Loucy (cell line): ENCODE results near the gene NPIPB2.
A peak's percentile ranks its signal among the peaks of the same experiment; 100 is the strongest.

ENCODE experiments used
- H2AFZ ChIP-seq: fragments of 200-600 bp; sonication (generic); 2 replicates; pipeline ENCODE4 v1.6.0; 2016; ENCODE audit warnings: antibody characterized with exemption, mild to moderate bottlenecking, low read length, moderate library complexity
- H3F3A ChIP-seq: fragments of 200-600 bp; 2 replicates; pipeline ENCODE4 v1.6.0; 2016; ENCODE audit warnings: antibody characterized with exemption, low read depth, mild to moderate bottlenecking
- H3K27me3 ChIP-seq: fragments of 200-600 bp; sonication (generic); 2 replicates; pipeline ENCODE4 v1.6.1; 2014; ENCODE audit warnings: low read length, mild to moderate bottlenecking; ENCODE audit not compliant: insufficient read depth, poor library complexity, severe bottlenecking
- H3K36me3 ChIP-seq: fragments of 200-600 bp; sonication (generic); 2 replicates; pipeline ENCODE4 v1.6.1; 2016; ENCODE audit warnings: low read length; ENCODE audit not compliant: insufficient read depth
- H3K4me1 ChIP-seq: fragments of 200-600 bp; sonication (generic); 2 replicates; pipeline ENCODE4 v1.5.1; 2014; ENCODE audit warnings: low read length, mild to moderate bottlenecking; ENCODE audit not compliant: insufficient read depth, poor library complexity, severe bottlenecking
- H3K4me2 ChIP-seq: fragments of 200-600 bp; sonication (generic); 2 replicates; pipeline ENCODE4 v1.6.0; 2014; ENCODE audit warnings: antibody characterized with exemption, low read length, low read depth, mild to moderate bottlenecking; ENCODE audit not compliant: poor library complexity, severe bottlenecking
- H3K4me3 ChIP-seq: fragments of 200-600 bp; sonication (generic); 2 replicates; pipeline ENCODE4 v1.5.1; 2014; ENCODE audit warnings: low read length, mild to moderate bottlenecking, mixed read lengths; ENCODE audit not compliant: poor library complexity, severe bottlenecking
- H3K79me2 ChIP-seq: fragments of 200-600 bp; sonication (generic); 2 replicates; pipeline ENCODE4 v1.6.1; 2014; ENCODE audit warnings: low read length; ENCODE audit not compliant: insufficient read depth
- H3K9ac ChIP-seq: fragments of 200-600 bp; sonication (generic); 2 replicates; pipeline ENCODE4 v1.6.0; 2014; ENCODE audit warnings: mild to moderate bottlenecking, low read depth, low read length, moderate library complexity; ENCODE audit not compliant: poor library complexity, severe bottlenecking
- H3K9me2 ChIP-seq: fragments of 200-600 bp; sonication (generic); replicated peaks from 2 replicates; pipeline ENCODE4 v1.6.1; 2016; ENCODE audit warnings: low read depth, low read length, mixed read lengths
- H3K9me3 ChIP-seq: fragments of 200-600 bp; sonication (generic); 2 replicates; pipeline ENCODE4 v1.6.1; 2014; ENCODE audit warnings: mild to moderate bottlenecking, antibody characterized with exemption, low read length, low read depth; ENCODE audit not compliant: insufficient read depth
- H4K20me1 ChIP-seq: fragments of 200-600 bp; sonication (generic); 2 replicates; pipeline ENCODE4 v1.6.0; 2014; ENCODE audit warnings: antibody characterized with exemption, low read length, mild to moderate bottlenecking; ENCODE audit not compliant: insufficient read depth, poor library complexity, severe bottlenecking
- EZH2phosphoT487 ChIP-seq: fragments of 200-600 bp; IDR thresholded peaks from 2 replicates; pipeline ENCODE4 v1.6.1; 2018; ENCODE audit warnings: antibody characterized with exemption, mild to moderate bottlenecking, moderate library complexity, borderline replicate concordance
- TF ChIP-seq, protein P1 (sequence below): fragments of 200-600 bp; sonication (generic); conservative IDR thresholded peaks from 2 replicates; pipeline ENCODE4 v1.5.1; 2014; ENCODE audit warnings: mild to moderate bottlenecking, antibody characterized with exemption, low read length

Gene NPIPB2

DNA sequence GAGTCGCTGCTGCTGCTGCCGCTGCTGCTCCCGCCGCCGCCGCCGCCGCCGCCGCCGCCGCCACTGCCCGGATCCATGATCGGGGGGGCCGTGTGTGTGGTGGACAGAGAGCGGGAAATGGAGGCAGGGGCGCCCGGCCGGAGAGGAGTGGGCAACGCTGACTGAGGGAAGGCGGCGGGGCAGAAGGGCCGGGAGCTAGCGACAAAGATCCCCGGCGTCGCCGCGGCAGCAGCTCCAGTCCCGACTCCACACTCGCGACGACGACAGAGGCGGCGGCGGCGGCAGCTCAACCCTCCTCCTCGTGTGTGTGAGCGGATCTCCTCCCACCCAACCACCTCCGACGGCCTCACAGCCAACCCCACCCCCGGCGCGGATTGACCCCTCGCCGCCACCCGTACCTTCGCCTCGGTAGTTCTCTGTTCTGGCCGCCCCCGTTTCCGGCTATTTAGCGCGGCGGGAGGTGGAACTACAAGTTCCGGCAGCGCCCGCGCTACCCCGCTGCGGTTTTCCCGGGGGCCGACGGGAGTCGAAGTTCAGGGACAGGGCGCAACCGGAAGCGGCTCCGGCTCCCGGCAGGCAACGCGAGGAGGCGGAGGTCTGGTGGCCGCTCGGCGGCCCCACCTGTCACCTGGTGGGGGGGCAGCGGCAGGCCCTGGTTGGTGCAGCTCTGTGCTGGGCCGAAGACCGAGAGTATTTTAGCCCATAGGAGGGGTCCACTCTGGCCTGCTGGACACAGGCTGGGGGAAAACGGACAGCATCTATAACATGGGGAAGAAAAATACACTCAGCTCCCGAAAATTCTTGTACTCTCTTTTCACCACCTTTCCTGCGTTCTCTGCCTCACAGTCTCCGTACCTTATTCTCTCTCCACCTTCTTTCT, 26.0 kb downstream of the NPIPB2 start, which contains the start of gene GSPT1:
Gene GSPT1 (minus strand): TSS at position 313 of the 880 bp plus-strand sequence. CDS start 236 bp downstream, at position 77.
- TF ChIP-seq, protein P1, sequence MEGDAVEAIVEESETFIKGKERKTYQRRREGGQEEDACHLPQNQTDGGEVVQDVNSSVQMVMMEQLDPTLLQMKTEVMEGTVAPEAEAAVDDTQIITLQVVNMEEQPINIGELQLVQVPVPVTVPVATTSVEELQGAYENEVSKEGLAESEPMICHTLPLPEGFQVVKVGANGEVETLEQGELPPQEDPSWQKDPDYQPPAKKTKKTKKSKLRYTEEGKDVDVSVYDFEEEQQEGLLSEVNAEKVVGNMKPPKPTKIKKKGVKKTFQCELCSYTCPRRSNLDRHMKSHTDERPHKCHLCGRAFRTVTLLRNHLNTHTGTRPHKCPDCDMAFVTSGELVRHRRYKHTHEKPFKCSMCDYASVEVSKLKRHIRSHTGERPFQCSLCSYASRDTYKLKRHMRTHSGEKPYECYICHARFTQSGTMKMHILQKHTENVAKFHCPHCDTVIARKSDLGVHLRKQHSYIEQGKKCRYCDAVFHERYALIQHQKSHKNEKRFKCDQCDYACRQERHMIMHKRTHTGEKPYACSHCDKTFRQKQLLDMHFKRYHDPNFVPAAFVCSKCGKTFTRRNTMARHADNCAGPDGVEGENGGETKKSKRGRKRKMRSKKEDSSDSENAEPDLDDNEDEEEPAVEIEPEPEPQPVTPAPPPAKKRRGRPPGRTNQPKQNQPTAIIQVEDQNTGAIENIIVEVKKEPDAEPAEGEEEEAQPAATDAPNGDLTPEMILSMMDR: no peak
- peaks cover 33% of the 10 kb centered on the region for H4K20me1 ChIP-seq
- no peaks in the 10 kb centered on the region for H3F3A ChIP-seq

DNA sequence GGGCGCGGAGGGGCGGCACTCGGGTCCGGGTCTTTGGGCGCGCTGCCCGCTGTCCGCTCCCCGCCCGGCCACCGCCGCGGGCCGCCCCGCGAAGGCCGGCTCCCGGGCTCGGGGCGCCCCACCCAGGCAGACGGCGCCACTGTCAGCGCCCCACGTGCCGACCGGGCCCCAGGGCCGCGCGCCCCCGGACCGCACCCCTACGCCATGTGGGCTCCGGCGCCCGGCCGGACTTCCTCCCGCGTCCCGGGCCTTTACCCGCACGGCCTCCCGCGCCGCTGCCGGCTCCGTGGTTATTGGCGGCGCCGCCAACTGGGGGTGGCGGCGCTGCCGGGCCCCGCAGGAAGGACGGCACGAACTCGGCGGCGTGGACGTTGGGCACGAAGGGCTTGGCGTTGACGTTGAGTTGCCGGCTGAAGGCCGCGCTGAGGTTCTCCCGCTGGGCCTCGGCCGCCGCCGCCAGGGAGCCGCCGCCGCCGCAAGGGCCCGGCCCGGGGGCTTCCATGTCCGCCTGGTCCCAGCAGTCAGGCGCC, 26.7 kb downstream of the NPIPB2 start:
- peak overlapping the region; percentile 77 for H3K4me3 ChIP-seq
- H3K4me2 ChIP-seq: peak overlapping the region; percentile 78
- no peaks in the 10 kb centered on the region for H3F3A ChIP-seq
- peak overlapping the region; percentile 60; the same call in 1 of the 2 replicates for H2AFZ ChIP-seq
- TF ChIP-seq EZH2phosphoT487: no peak
- TF ChIP-seq, protein P1: no peak
- peaks cover 52% of the 10 kb centered on the region for H3K79me2 ChIP-seq
- no peaks in the 10 kb centered on the region for H3K36me3 ChIP-seq
- H3K27me3 ChIP-seq: no peaks in the 10 kb centered on the region
- no peaks in the 10 kb centered on the region for H3K9me3 ChIP-seq
- no peaks in the 10 kb centered on the region for H3K9me2 ChIP-seq
- H3K9ac ChIP-seq: peak overlapping the region; percentile 74
- H4K20me1 ChIP-seq: peaks cover 37% of the 10 kb centered on the region
- H3K4me1 ChIP-seq: peaks cover 24% of the 10 kb centered on the region

More for the DNA sequence above, 26.0 kb downstream of the NPIPB2 start, which contains the start of gene GSPT1:
- no peaks in the 10 kb centered on the region for H3K9me2 ChIP-seq
- H3K4me3 ChIP-seq: peak within 1 kb of the TSS; percentile 77
- H3K9me3 ChIP-seq: no peaks in the 10 kb centered on the region
- peak within 1 kb of the TSS; percentile 94 for H2AFZ ChIP-seq
- no peaks in the 10 kb centered on the region for H3K27me3 ChIP-seq
- H3K9ac ChIP-seq: peak within 1 kb of the TSS; percentile 74
- peaks cover 45% of the 10 kb centered on the region for H3K79me2 ChIP-seq
- H3K36me3 ChIP-seq: no peaks in the 10 kb centered on the region
- H3K4me1 ChIP-seq: peaks cover 17% of the 10 kb centered on the region
- H3K4me2 ChIP-seq: peak within 1 kb of the TSS; percentile 78

- Histone ChIP-seq H3F3A (no peaks in the 10 kb centered on the region), H3K4me2 (peak overlapping the region; percentile 78), H3K27me3 (no peaks in the 10 kb centered on the region), H3K4me3 (peak overlapping the region; percentile 77), H2AFZ (no peak overlapping the region; the same call in 1 of the 2 replicates), H3K9ac (peak overlapping the region; percentile 74), H3K9me2 (no peaks in the 10 kb centered on the region), H3K79me2 (peaks cover 59% of the 10 kb centered on the region), H3K9me3 (no peaks in the 10 kb centered on the region), H3K36me3 (no peaks in the 10 kb centered on the region), H3K4me1 (peaks cover 26% of the 10 kb centered on the region), H4K20me1 (peaks cover 37% of the 10 kb centered on the region)
- no peak for TF ChIP-seq EZH2phosphoT487
- TF ChIP-seq, protein P1: no peak
Measured at GRCh38 chr16:11914210-11915113, 27.4 kb downstream of the NPIPB2 start.
